Progenitor cell of endocrine pancreas (in vitro differentiated cells): Measurements from ENCODE around the gene BCAN. TPM values are rescaled to one million over a fixed set of nuclear protein-coding genes. Genes with fewer than 3 reads are reported as not detected.
"Not testable (repeated sequence)": the region's sequence is repeated elsewhere in the genome, so short reads cannot be mapped to it uniquely, and the experiment has no call there.

Experiments
- DNase-seq: peaks from one replicate; pipeline ENCODE4 v3.0.0; 2021; ENCODE audit warnings: low spot score; ENCODE audit not compliant: unreplicated experiment
- H3K27ac Mint-ChIP-seq: 2 replicates; pipeline ENCODE4 v1.8.0; 2021; ENCODE audit warnings: mild to moderate bottlenecking, moderate library complexity, mixed read lengths
- H3K27me3 Mint-ChIP-seq: 2 replicates; pipeline ENCODE4 v1.8.0; 2021; ENCODE audit warnings: mixed read lengths
- H3K36me3 Mint-ChIP-seq: 2 replicates; pipeline ENCODE4 v1.8.0; 2022; ENCODE audit warnings: mixed read lengths; ENCODE audit not compliant: insufficient read depth
- H3K4me1 Mint-ChIP-seq: 2 replicates; pipeline ENCODE4 v1.8.0; 2021; ENCODE audit warnings: low read depth, mixed read lengths
- H3K4me3 Mint-ChIP-seq: 2 replicates; pipeline ENCODE4 v1.8.0; 2021; ENCODE audit warnings: low read depth, mild to moderate bottlenecking, moderate library complexity, mixed read lengths
- H3K9me3 Mint-ChIP-seq: 2 replicates; pipeline ENCODE4 v1.8.0; 2021; ENCODE audit warnings: low read depth, mixed read lengths
- total RNA-seq: library from RNA; stranded (reverse); gene quantifications from 2 replicates; pipeline ENCODE4 v1.2.1, GENCODE V29; 2021
- TF ChIP-seq, protein P1 (sequence below): fragments of 200-600 bp; sonication (generic); IDR thresholded peaks from one replicate; pipeline ENCODE4 v1.5.0; 2021; ENCODE audit warnings: antibody characterized with exemption, mild to moderate bottlenecking; ENCODE audit not compliant: unreplicated experiment

BCAN gene
- total RNA-seq, 1 donor from 2014 or later: not detected

GRCh38 chr1:156608036-156608674 is 33.8 kb upstream of the BCAN start:
- Mint-ChIP-seq H3K36me3 (no peaks in the 10 kb centered on the region), H3K27me3 (peaks cover 11% of the 10 kb centered on the region), H3K4me1 (peaks cover 7% of the 10 kb centered on the region), H3K4me3 (no peak overlapping the region), H3K27ac (no peak overlapping the region), H3K9me3 (no peaks in the 10 kb centered on the region)
- TF ChIP-seq, protein P1, sequence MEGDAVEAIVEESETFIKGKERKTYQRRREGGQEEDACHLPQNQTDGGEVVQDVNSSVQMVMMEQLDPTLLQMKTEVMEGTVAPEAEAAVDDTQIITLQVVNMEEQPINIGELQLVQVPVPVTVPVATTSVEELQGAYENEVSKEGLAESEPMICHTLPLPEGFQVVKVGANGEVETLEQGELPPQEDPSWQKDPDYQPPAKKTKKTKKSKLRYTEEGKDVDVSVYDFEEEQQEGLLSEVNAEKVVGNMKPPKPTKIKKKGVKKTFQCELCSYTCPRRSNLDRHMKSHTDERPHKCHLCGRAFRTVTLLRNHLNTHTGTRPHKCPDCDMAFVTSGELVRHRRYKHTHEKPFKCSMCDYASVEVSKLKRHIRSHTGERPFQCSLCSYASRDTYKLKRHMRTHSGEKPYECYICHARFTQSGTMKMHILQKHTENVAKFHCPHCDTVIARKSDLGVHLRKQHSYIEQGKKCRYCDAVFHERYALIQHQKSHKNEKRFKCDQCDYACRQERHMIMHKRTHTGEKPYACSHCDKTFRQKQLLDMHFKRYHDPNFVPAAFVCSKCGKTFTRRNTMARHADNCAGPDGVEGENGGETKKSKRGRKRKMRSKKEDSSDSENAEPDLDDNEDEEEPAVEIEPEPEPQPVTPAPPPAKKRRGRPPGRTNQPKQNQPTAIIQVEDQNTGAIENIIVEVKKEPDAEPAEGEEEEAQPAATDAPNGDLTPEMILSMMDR: peak; percentile 68
- no peak for DNase-seq

GRCh38 chr1:156608981-156609380 is 32.9 kb upstream of the BCAN start:
- no peak overlapping the region for H3K27ac Mint-ChIP-seq
- H3K9me3 Mint-ChIP-seq: no peaks in the 10 kb centered on the region
- H3K4me3 Mint-ChIP-seq: no peak overlapping the region
- H3K36me3 Mint-ChIP-seq: no peaks in the 10 kb centered on the region
- peaks cover 11% of the 10 kb centered on the region for H3K27me3 Mint-ChIP-seq
- H3K4me1 Mint-ChIP-seq: peaks cover 7% of the 10 kb centered on the region
- DNase-seq: peak; percentile 28
- TF ChIP-seq, protein P1: peak; percentile 68

GRCh38 chr1:156610072-156610471 is 31.8 kb upstream of the BCAN start:
- H3K27ac Mint-ChIP-seq, H3K4me3 Mint-ChIP-seq, H3K9me3 Mint-ChIP-seq, H3K36me3 Mint-ChIP-seq, DNase-seq, H3K4me1 Mint-ChIP-seq: not testable (repeated sequence)
- H3K27me3 Mint-ChIP-seq: peaks cover 11% of the 10 kb centered on the region

- Mint-ChIP-seq H3K9me3 (no peaks in the 10 kb centered on the region), H3K36me3 (no peaks in the 10 kb centered on the region), H3K4me3 (no peak overlapping the region), H3K27me3 (peaks cover 23% of the 10 kb centered on the region), H3K27ac (no peak overlapping the region), H3K4me1 (peaks cover 11% of the 10 kb centered on the region)
- no peak for DNase-seq
- TF ChIP-seq, protein P1: no peak
These were observed 29.3 kb upstream of the BCAN start for GRCh38 chr1:156612666-156613065.

DNA sequence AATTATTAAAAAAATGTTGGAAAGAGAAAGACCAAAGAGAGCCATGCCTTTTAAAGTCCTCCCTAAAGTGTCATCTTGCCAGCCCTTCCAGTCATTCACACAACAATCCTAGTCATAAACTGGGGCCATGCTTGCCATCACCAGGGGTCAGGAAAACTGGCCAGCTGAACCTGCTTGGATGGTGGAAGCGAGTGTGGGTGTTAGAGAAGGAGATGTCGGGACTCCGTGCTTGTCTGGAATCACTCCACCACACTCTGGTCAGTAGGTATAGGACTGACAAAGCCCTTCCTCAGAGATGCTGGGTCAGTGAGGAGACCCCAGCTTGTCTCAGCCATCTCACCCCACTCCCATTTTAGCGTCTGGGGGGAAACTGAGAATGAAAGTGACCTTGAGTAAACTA is 26.0 kb upstream of the BCAN start:
- TF ChIP-seq, protein P1: no peak
- Mint-ChIP-seq H3K36me3 (no peaks in the 10 kb centered on the region), H3K4me3 (no peak overlapping the region), H3K27me3 (peaks cover 42% of the 10 kb centered on the region), H3K9me3 (no peaks in the 10 kb centered on the region), H3K27ac (no peak overlapping the region), H3K4me1 (peaks cover 11% of the 10 kb centered on the region)
- DNase-seq: no peak

- Mint-ChIP-seq H3K4me1 (peaks cover 11% of the 10 kb centered on the region), H3K27ac (no peak overlapping the region)
- no peak for DNase-seq
These were observed 25.5 kb upstream of the BCAN start for GRCh38 chr1:156616463-156616862.

More at GRCh38 chr1:156616463-156616862, 25.5 kb upstream of the BCAN start:
- H3K27me3 Mint-ChIP-seq: peaks cover 47% of the 10 kb centered on the region
- no peak overlapping the region for H3K4me3 Mint-ChIP-seq
- TF ChIP-seq, protein P1: no peak
- no peaks in the 10 kb centered on the region for H3K9me3 Mint-ChIP-seq
- H3K36me3 Mint-ChIP-seq: no peaks in the 10 kb centered on the region
